ENCODE data around the gene STK38L. TPM values are rescaled to one million over a fixed set of nuclear protein-coding genes. Genes with fewer than 3 reads are reported as not detected.

The STK38L gene
- total and polyA plus RNA-seq, 10 of the 15 experiments (the other 5 are each of a cell fraction or from before 2014, with no cell fraction given) = 43.0 to 154 (median 115) TPM

DNA sequence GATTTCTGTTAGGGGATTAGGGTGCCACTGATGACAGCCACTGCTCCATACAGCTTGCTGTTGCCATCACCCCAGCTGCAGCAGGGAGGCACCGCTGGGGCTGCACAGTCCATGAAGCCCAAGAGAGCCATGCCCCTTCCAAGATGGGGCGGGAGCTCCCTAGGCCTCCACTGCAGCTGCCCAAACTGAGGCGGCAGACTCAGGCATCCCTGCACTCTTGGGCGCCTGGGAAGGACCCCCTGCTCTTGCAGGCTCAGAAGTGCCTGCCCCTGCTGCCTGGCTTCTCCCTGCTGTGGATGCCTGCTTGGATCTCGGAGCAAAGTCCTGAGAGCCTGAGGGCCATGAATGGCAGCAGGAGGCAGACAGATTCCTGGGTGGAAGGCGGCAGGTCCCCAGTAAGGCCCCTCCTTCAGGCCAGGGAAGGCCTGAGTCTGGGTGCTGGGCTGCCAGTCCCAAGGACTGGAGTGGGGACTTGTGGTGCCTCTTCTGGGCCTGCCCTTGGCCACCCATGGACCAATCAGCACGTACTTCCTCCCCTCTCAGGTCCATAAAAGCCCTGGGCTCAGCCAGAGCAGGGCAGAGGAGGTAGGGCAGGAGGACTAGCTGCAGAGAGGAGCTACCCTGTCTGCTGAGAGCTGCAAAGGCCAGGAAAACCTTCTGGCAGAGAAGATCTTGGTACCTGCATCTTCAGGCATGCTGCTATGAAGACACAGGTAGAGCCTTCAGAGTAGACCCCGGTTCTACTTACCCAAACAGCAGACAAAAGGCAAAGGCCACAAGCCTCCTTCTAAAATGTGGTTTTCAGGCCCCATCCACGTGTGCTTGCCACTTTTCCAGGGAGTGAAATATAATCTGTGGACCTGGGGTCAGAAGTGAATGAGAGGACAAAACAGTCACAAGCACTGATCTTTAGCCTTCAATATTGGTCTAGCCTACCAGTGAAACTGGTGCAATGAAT, 30.0 kb upstream of the STK38L start:
- ChIA-PET SMC1A (ENCODE audit: uncharacterized antibody, unreplicated experiment) (interaction anchor here (0.5 to 12.5 kb wide), 12 partner anchors 10 to 192 kb away, joined by 3 to 139 read pairs (median 4); partner anchors contain the start of genes MED21 and STK38L), POLR2A (interaction anchor here (0.5 to 3.6 kb wide), 5 partner anchors 21 to 83 kb away, joined by 3 to 19 read pairs (median 6); no protein-coding TSS in a partner anchor), CTCF (interaction anchor here (1.0 to 2.0 kb wide), 4 partner anchors 8 to 198 kb away, joined by 3 to 4 read pairs (median 4); no protein-coding TSS in a partner anchor), RAD21 (ENCODE audit: unreplicated experiment) (interaction anchor here (0.9 to 4.0 kb wide), 10 partner anchors 7 to 91 kb away, joined by 3 to 25 read pairs (median 5); partner anchors contain the start of gene STK38L)
- H2AFZ ChIP-seq (ENCODE audit: control insufficient read depth, low read depth, low read length) = no peak overlapping the region; the same call in 1 of the 2 replicates
- H3K36me3 ChIP-seq (ENCODE audit: control insufficient read depth in 2 of 2, insufficient read depth in 2 of 2, low read length in 1 of 2) = no peaks in the 10 kb centered on the region; a peak in 2 of 4 replicates
- no peaks in the 10 kb centered on the region for H3K79me2 ChIP-seq (ENCODE audit: control insufficient read depth, insufficient read depth, low read length)
- no TSS peak for BruUV-seq (replicated peaks)
- H3K27ac ChIP-seq (ENCODE audit: control insufficient read depth, insufficient read depth) = no peak overlapping the region; the same call in 1 of the 2 replicates
- intact Hi-C loops (cut with micrococcal nuclease; ENCODE audit: unreplicated experiment) (no loop called here), in situ Hi-C loops (cut with MboI) (no loop called here)
- H3K27me3 ChIP-seq (replicated peaks in 1 of 2; ENCODE audit: control insufficient read depth in 2 of 2, insufficient read depth in 2 of 2, low read length in 1 of 2) = no peaks in the 10 kb centered on the region
- peaks cover 12% of the 10 kb centered on the region for H3K4me1 ChIP-seq (ENCODE audit: control insufficient read depth, insufficient read depth, low read length)
- H3K4me2 ChIP-seq (ENCODE audit: control insufficient read depth, insufficient read depth) = no peak overlapping the region
- DNase-seq (ENCODE audit: low read depth, low spot score) = no peak
- WGBS (ENCODE audit: insufficient coverage, insufficient replicate concordance, low lambda C conversion rate, missing lambda C conversion rate) = 89% methylated on average over 9 of the region's 9 CpGs
- H4K20me1 ChIP-seq (ENCODE audit: control insufficient read depth, insufficient read depth) = no peaks in the 10 kb centered on the region
- FAIRE-seq = peak; percentile 54
- no peak for ATAC-seq
- H3K4me3 ChIP-seq = no peak overlapping the region
- peaks cover 15% of the 10 kb centered on the region for H3K9me3 ChIP-seq (replicated peaks; ENCODE audit: control insufficient read depth, insufficient read depth, low read length)
- TF ChIP-seq, protein P1, sequence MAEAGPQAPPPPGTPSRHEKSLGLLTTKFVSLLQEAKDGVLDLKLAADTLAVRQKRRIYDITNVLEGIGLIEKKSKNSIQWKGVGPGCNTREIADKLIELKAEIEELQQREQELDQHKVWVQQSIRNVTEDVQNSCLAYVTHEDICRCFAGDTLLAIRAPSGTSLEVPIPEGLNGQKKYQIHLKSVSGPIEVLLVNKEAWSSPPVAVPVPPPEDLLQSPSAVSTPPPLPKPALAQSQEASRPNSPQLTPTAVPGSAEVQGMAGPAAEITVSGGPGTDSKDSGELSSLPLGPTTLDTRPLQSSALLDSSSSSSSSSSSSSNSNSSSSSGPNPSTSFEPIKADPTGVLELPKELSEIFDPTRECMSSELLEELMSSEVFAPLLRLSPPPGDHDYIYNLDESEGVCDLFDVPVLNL (IDR thresholded peaks at IDR 0.05; ENCODE audit: low read depth, low read length) = no peak
- TF ChIP-seq, protein P2, sequence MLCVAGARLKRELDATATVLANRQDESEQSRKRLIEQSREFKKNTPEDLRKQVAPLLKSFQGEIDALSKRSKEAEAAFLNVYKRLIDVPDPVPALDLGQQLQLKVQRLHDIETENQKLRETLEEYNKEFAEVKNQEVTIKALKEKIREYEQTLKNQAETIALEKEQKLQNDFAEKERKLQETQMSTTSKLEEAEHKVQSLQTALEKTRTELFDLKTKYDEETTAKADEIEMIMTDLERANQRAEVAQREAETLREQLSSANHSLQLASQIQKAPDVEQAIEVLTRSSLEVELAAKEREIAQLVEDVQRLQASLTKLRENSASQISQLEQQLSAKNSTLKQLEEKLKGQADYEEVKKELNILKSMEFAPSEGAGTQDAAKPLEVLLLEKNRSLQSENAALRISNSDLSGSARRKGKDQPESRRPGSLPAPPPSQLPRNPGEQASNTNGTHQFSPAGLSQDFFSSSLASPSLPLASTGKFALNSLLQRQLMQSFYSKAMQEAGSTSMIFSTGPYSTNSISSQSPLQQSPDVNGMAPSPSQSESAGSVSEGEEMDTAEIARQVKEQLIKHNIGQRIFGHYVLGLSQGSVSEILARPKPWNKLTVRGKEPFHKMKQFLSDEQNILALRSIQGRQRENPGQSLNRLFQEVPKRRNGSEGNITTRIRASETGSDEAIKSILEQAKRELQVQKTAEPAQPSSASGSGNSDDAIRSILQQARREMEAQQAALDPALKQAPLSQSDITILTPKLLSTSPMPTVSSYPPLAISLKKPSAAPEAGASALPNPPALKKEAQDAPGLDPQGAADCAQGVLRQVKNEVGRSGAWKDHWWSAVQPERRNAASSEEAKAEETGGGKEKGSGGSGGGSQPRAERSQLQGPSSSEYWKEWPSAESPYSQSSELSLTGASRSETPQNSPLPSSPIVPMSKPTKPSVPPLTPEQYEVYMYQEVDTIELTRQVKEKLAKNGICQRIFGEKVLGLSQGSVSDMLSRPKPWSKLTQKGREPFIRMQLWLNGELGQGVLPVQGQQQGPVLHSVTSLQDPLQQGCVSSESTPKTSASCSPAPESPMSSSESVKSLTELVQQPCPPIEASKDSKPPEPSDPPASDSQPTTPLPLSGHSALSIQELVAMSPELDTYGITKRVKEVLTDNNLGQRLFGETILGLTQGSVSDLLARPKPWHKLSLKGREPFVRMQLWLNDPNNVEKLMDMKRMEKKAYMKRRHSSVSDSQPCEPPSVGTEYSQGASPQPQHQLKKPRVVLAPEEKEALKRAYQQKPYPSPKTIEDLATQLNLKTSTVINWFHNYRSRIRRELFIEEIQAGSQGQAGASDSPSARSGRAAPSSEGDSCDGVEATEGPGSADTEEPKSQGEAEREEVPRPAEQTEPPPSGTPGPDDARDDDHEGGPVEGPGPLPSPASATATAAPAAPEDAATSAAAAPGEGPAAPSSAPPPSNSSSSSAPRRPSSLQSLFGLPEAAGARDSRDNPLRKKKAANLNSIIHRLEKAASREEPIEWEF (IDR thresholded peaks at IDR 0.05; ENCODE audit: insufficient replicate concordance, low read depth, low read length) = no peak
- TF ChIP-seq SUPT20H (IDR thresholded peaks at IDR 0.05; ENCODE audit: borderline replicate concordance, control insufficient read depth, low read depth, low read length) (no peak), ZNF274 (IDR thresholded peaks at IDR 0.05; ENCODE audit: insufficient read depth, insufficient read length) (no peak), JUNB (IDR thresholded peaks at IDR 0.05) (no peak), LARP7 (IDR thresholded peaks at IDR 0.05) (no peak)
- TF ChIP-seq, protein P3, sequence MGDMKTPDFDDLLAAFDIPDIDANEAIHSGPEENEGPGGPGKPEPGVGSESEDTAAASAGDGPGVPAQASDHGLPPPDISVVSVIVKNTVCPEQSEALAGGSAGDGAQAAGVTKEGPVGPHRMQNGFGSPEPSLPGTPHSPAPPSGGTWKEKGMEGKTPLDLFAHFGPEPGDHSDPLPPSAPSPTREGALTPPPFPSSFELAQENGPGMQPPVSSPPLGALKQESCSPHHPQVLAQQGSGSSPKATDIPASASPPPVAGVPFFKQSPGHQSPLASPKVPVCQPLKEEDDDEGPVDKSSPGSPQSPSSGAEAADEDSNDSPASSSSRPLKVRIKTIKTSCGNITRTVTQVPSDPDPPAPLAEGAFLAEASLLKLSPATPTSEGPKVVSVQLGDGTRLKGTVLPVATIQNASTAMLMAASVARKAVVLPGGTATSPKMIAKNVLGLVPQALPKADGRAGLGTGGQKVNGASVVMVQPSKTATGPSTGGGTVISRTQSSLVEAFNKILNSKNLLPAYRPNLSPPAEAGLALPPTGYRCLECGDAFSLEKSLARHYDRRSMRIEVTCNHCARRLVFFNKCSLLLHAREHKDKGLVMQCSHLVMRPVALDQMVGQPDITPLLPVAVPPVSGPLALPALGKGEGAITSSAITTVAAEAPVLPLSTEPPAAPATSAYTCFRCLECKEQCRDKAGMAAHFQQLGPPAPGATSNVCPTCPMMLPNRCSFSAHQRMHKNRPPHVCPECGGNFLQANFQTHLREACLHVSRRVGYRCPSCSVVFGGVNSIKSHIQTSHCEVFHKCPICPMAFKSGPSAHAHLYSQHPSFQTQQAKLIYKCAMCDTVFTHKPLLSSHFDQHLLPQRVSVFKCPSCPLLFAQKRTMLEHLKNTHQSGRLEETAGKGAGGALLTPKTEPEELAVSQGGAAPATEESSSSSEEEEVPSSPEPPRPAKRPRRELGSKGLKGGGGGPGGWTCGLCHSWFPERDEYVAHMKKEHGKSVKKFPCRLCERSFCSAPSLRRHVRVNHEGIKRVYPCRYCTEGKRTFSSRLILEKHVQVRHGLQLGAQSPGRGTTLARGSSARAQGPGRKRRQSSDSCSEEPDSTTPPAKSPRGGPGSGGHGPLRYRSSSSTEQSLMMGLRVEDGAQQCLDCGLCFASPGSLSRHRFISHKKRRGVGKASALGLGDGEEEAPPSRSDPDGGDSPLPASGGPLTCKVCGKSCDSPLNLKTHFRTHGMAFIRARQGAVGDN (IDR thresholded peaks at IDR 0.05) = no peak
- TF ChIP-seq, protein P4, sequence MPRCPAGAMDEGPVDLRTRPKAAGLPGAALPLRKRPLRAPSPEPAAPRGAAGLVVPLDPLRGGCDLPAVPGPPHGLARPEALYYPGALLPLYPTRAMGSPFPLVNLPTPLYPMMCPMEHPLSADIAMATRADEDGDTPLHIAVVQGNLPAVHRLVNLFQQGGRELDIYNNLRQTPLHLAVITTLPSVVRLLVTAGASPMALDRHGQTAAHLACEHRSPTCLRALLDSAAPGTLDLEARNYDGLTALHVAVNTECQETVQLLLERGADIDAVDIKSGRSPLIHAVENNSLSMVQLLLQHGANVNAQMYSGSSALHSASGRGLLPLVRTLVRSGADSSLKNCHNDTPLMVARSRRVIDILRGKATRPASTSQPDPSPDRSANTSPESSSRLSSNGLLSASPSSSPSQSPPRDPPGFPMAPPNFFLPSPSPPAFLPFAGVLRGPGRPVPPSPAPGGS (IDR thresholded peaks at IDR 0.05; ENCODE audit: borderline replicate concordance, insufficient read depth, low read depth, low read length, poor library complexity, severe bottlenecking) = no peak
- no peak overlapping the region for H3K9ac ChIP-seq (ENCODE audit: control insufficient read depth, insufficient read depth, low read length)

Measured in GM12878 (cell line).